Aorta (tissue), 5 donors: ENCODE results near the gene CITED2. TPM values are rescaled to one million over a fixed set of nuclear protein-coding genes. Genes with fewer than 3 reads are reported as not detected.

ENCODE experiments used
- ATAC-seq: fragments of 200-7000 bp; cut with Tn5 transposase; one replicate; pipeline ENCODE4 v1.9.1; 2022; ENCODE audit warnings: moderate library complexity; ENCODE audit not compliant: low FRiP score
- DNase-seq, 2 donors: peaks; one replicate each; pipeline ENCODE4 v3.0.0-alpha.2; 2020
- H3K27ac ChIP-seq, 2 donors: one replicate each; pipeline ENCODE4 v1.5.1; 2013; ENCODE audit warnings: low read length in 2 of 2, mild to moderate bottlenecking in 2 of 2, moderate library complexity in 2 of 2, control low read depth in 1 of 2, inconsistent platforms in 1 of 2, low read depth in 1 of 2
- H3K27me3 ChIP-seq, 2 donors: one replicate each; pipeline ENCODE4 v1.6.1; 2013; ENCODE audit warnings: control low read depth in 1 of 2, low read length in 1 of 2, mild to moderate bottlenecking in 1 of 2, moderate library complexity in 1 of 2; ENCODE audit not compliant: insufficient read depth in 2 of 2, control insufficient read depth in 1 of 2
- H3K36me3 ChIP-seq, 2 donors: one replicate each; pipeline ENCODE4 v1.6.1; 2013; ENCODE audit warnings: control low read depth in 1 of 2, low read length in 1 of 2, mild to moderate bottlenecking in 1 of 2; ENCODE audit not compliant: insufficient read depth in 2 of 2, control insufficient read depth in 1 of 2
- H3K4me1 ChIP-seq, 2 donors: one replicate each; pipeline ENCODE4 v1.6.1; 2013; ENCODE audit warnings: low read length in 2 of 2, control low read depth in 1 of 2, mild to moderate bottlenecking in 1 of 2, moderate library complexity in 1 of 2; ENCODE audit not compliant: insufficient read depth in 2 of 2, control insufficient read depth in 1 of 2
- H3K4me3 ChIP-seq, 2 donors: one replicate each; pipeline ENCODE4 v1.5.1; 2013; ENCODE audit warnings: low read length in 2 of 2, control low read depth in 1 of 2, mild to moderate bottlenecking in 1 of 2
- H3K9me3 ChIP-seq: one replicate; pipeline ENCODE4 v1.6.1; 2013; ENCODE audit warnings: mild to moderate bottlenecking, low read length; ENCODE audit not compliant: control insufficient read depth
- WGBS, 2 donors: extraction: QIAGEN DNeasy Blood & Tissue Kit; methylation state at CpG; one replicate each; pipeline ENCODE4 v1.1.7; 2013; 5-methylcytosine and 5-hydroxymethylcytosine counted together
- intact Hi-C, 2 donors: fragments of 100-400 bp; cut with DNase I; formaldehyde crosslinking; loops; one replicate each; pipeline versions ENCODE4 v1.14.2 to v1.15.0; 2022
- polyA plus RNA-seq, 2 donors: library from polyadenylated mRNA; stranded (reverse); fragments of 200-250 nt; gene quantifications; one replicate each; pipeline ENCODE4 v1.2.3, GENCODE V29; 2013
- total RNA-seq, 2 donors: library from RNA; stranded (reverse); fragmentation: NEBNext Ultra II Directional; extraction: Animal tissue kit (Norgen Biotek cat#: 25700); gene quantifications; one replicate each; pipeline ENCODE4 v1.2.1, GENCODE V29; 2021
- donor health status: healthy with polysubstance abuse.
- donor health status: Bipolar disorder and iron deficiency.
- donor health status: DM: no; HTN: no; CAD: no.
- donor health status: DM: no; HTN: no; CAD: no.
- donor health status: DM: yes; HTN: yes; CAD: no.

Gene CITED2
- total and polyA plus RNA-seq, 4 donors = 19.3 to 64.1 (median 53.5) TPM

DNA sequence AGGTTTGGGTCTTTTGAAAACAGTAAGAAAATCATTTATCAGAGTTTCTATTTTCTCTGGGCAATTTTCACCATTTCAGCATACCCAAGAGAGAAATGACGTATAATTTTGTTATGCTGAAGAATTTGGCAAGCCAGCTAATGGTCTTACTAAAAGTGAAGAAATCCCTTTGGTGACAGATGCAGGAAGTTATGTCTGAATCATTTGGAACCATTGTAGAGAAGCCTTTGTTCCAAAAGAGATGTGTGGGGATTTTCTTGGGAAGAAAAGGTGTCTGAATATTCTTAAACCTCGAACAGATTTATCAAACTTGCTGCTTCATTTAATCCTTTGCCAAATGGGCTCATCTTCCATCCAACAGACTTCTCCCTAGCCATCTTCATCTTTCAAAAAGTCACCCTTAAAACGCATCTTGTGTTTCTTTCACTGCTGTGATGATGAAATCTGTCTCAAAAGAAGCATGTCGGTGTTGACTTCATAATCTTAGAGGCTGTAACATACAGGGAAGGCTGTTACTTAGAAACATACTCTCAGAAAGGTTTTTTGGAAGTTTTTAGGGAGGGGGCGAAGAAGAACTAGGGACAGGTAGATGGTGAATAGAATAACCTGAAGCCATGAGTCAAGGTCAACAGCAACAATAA is 39.5 kb downstream of the CITED2 start:
- intact Hi-C loops = loop anchor here in 1 of 2 donors (5.0 kb wide), 1 partner anchor 93 kb away; no protein-coding TSS in a partner anchor
- ATAC-seq = peak; percentile 86

GRCh38 chr6:139330826-139331500 is 43.5 kb downstream of the CITED2 start:
- no peak overlapping the region for H3K27ac ChIP-seq
- WGBS, 2 donors = 49 to 54% methylated on average over 3 of the region's 3 CpGs
- no peak for ATAC-seq
- H3K9me3 ChIP-seq = no peaks in the 10 kb centered on the region
- no peak for DNase-seq
- intact Hi-C loops = loop anchor here in 1 of 2 donors (2.0 kb wide), 1 partner anchor 42 kb away; no protein-coding TSS in a partner anchor
- H3K36me3 ChIP-seq = no peaks in the 10 kb centered on the region
- H3K27me3 ChIP-seq = no peaks in the 10 kb centered on the region
- peaks cover 2 to 3% of the 10 kb centered on the region in 2 donors for H3K4me1 ChIP-seq
- no peak overlapping the region for H3K4me3 ChIP-seq

More for the DNA sequence above, 39.5 kb downstream of the CITED2 start:
- no peak overlapping the region for H3K4me3 ChIP-seq
- 26 to 32% methylated on average over 5 of the region's 5 CpGs for WGBS, 2 donors
- H3K4me1 ChIP-seq = peaks cover 2 to 7% of the 10 kb centered on the region in 2 donors
- no peak for DNase-seq
- H3K27ac ChIP-seq = peak overlapping the region in 1 of 2 donors; percentile 76
- no peaks in the 10 kb centered on the region for H3K27me3 ChIP-seq
- H3K36me3 ChIP-seq = no peaks in the 10 kb centered on the region
- no peaks in the 10 kb centered on the region for H3K9me3 ChIP-seq

DNA sequence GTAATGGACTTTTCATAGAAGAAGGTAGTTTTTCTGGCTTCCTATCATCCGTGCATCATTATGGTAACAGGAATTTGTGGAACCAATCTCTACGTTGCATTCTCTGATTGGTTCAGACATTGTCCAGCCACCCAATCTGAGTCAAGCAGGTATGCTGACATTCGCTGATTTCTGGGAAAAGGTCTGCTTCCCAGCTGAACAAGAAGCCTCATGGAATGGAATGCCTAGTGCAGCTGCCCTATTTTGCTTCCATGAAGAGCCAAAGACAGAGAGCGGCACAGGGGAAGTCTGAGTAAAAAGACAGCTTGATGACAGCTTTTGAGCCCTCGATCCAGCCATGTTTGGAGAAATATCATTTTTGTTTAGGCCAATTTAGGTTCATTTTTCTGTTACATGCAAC is 44.1 kb downstream of the CITED2 start:
- Histone ChIP-seq H3K4me3 (no peak overlapping the region), H3K27ac (no peak overlapping the region), H3K4me1 (peaks cover 2% of the 10 kb centered on the region in 2 donors), H3K27me3 (no peaks in the 10 kb centered on the region), H3K36me3 (no peaks in the 10 kb centered on the region), H3K9me3 (no peaks in the 10 kb centered on the region)
- intact Hi-C loops = loop anchor here in 1 of 2 donors (2.0 kb wide), 1 partner anchor 42 kb away; no protein-coding TSS in a partner anchor
- DNase-seq (no peak), ATAC-seq (no peak)
- 53 to 67% methylated on average over 5 of the region's 5 CpGs for WGBS, 2 donors

- Histone ChIP-seq H3K9me3 (no peaks in the 10 kb centered on the region), H3K27ac (no peak overlapping the region), H3K4me1 (peaks cover 0 to 2% of the 10 kb centered on the region in 2 donors), H3K36me3 (no peaks in the 10 kb centered on the region), H3K27me3 (no peaks in the 10 kb centered on the region), H3K4me3 (no peak overlapping the region)
- DNase-seq = no peak
- WGBS, 2 donors = 96 to 98% methylated on average over 3 of the region's 3 CpGs
- ATAC-seq = no peak
- intact Hi-C loops = no loop called here
Measured at GRCh38 chr6:139329224-139329623, 45.2 kb downstream of the CITED2 start.

DNA sequence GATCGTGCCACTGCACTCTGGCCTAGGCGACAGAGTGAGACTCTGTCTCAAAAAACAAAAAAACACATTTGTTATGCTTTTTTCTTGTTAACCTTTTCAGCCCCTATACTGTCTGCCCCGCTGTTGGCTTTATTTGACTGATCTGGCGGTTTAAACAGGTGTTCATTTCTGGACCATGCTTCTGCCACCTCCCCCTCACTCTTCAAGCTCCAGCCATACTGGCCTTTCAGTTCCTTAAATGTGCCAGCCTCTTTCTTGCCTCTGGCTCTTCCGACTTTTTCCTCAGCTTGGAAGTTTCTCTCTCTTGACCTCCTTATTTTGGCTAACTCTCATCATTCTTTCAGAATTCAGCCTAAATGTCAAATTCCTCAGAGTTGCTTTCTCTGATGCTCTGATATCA is 47.4 kb downstream of the CITED2 start:
- H3K27me3 ChIP-seq = no peaks in the 10 kb centered on the region
- ATAC-seq (no peak), DNase-seq (no peak)
- H3K27ac ChIP-seq = no peak overlapping the region
- H3K9me3 ChIP-seq = no peaks in the 10 kb centered on the region
- H3K4me3 ChIP-seq = no peak overlapping the region
- H3K4me1 ChIP-seq = peaks cover 0 to 2% of the 10 kb centered on the region in 2 donors
- intact Hi-C loops = no loop called here
- 93% methylated on average over 5 of the region's 5 CpGs for WGBS, 2 donors
- no peaks in the 10 kb centered on the region for H3K36me3 ChIP-seq

DNA sequence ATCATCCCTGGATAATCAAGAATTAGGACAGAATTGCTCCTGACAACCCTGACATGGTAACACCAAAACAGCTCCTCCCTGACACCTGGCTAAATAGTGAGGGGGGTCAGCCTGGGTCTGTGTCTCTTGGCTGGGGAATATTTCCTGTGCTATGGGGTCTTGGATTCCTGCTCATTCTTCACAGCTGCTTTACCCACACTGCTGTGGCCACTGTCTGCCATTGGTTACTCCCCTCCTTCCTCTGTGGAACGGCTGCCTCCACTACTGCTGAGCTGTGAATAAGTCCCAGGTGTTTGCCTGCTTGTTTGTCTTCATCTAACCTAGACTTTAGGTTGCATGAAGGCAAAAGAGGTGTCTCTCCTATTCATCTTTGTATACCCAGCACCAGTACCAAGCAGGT is 48.8 kb downstream of the CITED2 start:
- Histone ChIP-seq H3K27me3 (no peaks in the 10 kb centered on the region), H3K36me3 (no peaks in the 10 kb centered on the region), H3K9me3 (no peaks in the 10 kb centered on the region), H3K27ac (no peak overlapping the region), H3K4me3 (no peak overlapping the region), H3K4me1 (peaks cover 0 to 2% of the 10 kb centered on the region in 2 donors)
- WGBS, 2 donors = 80 to 92% methylated on average over 1 of the region's 1 CpG
- ATAC-seq (no peak), DNase-seq (no peak)
- intact Hi-C loops = loop anchor here in 1 of 2 donors (2.0 kb wide), 1 partner anchor 31 kb away; no protein-coding TSS in a partner anchor

GRCh38 chr6:139325125-139325524 is 49.3 kb downstream of the CITED2 start:
- Histone ChIP-seq H3K4me3 (no peak overlapping the region), H3K36me3 (no peaks in the 10 kb centered on the region), H3K9me3 (no peaks in the 10 kb centered on the region), H3K4me1 (no peaks in the 10 kb centered on the region), H3K27me3 (no peaks in the 10 kb centered on the region), H3K27ac (no peak overlapping the region)
- DNase-seq (no peak), ATAC-seq (no peak)
- intact Hi-C loops = loop anchor here in 1 of 2 donors (2.0 kb wide), 1 partner anchor 30 kb away; no protein-coding TSS in a partner anchor

- Histone ChIP-seq H3K9me3 (no peaks in the 10 kb centered on the region), H3K4me3 (no peak overlapping the region), H3K36me3 (no peaks in the 10 kb centered on the region), H3K4me1 (no peaks in the 10 kb centered on the region), H3K27ac (no peak overlapping the region), H3K27me3 (no peaks in the 10 kb centered on the region)
- intact Hi-C loops = loop anchor here in 1 of 2 donors (2.0 kb wide), 1 partner anchor 29 kb away; no protein-coding TSS in a partner anchor
- ATAC-seq (no peak), DNase-seq (no peak)
- 20 to 31% methylated on average over 1 of the region's 1 CpG for WGBS, 2 donors
Measured at GRCh38 chr6:139324301-139324555, 50.2 kb downstream of the CITED2 start.
